GM18867 (cell line): ENCODE data around the gene NLGN1.

Experiments used
- ATAC-seq: cut with Tn5 transposase; IDR thresholded peaks from one replicate; pipeline ENCODE4 v1.9.1; 2021; ENCODE audit warnings: mild to moderate bottlenecking, moderate library complexity; ENCODE audit not compliant: unreplicated experiment

NLGN1 gene

GRCh38 chr3:174060431-174060830, 662.9 kb downstream of the NLGN1 start:
- ATAC-seq, result no peak

GRCh38 chr3:174061162-174061561, 663.6 kb downstream of the NLGN1 start:
- no peak for ATAC-seq

GRCh38 chr3:174061731-174062130, 664.2 kb downstream of the NLGN1 start:
- ATAC-seq, result no peak

- no peak for ATAC-seq
Measured at GRCh38 chr3:174062923-174063322, 665.4 kb downstream of the NLGN1 start.

- ATAC-seq, result no peak
Measured at GRCh38 chr3:174068035-174068434, 670.5 kb downstream of the NLGN1 start.

- no peak for ATAC-seq
Measured at GRCh38 chr3:174072675-174073074, 675.1 kb downstream of the NLGN1 start.

GRCh38 chr3:174083706-174084105, 686.2 kb downstream of the NLGN1 start:
- no peak for ATAC-seq

- ATAC-seq, result no peak
Measured at GRCh38 chr3:174089592-174089991, 692.0 kb downstream of the NLGN1 start.

GRCh38 chr3:174094669-174095068, 697.1 kb downstream of the NLGN1 start:
- ATAC-seq, result no peak

GRCh38 chr3:174097686-174098085, 700.1 kb downstream of the NLGN1 start:
- no peak for ATAC-seq

- ATAC-seq, result no peak
Measured at GRCh38 chr3:174098746-174099145, 701.2 kb downstream of the NLGN1 start.

GRCh38 chr3:174099724-174100123, 702.2 kb downstream of the NLGN1 start:
- ATAC-seq, result no peak

- ATAC-seq, result no peak
Measured at GRCh38 chr3:174100744-174101143, 703.2 kb downstream of the NLGN1 start.

- peak; percentile 92 for ATAC-seq
Measured at GRCh38 chr3:174101244-174101643, 703.7 kb downstream of the NLGN1 start.

GRCh38 chr3:174102274-174102673, 704.7 kb downstream of the NLGN1 start:
- no peak for ATAC-seq

GRCh38 chr3:174102866-174103265, 705.3 kb downstream of the NLGN1 start:
- no peak for ATAC-seq

- ATAC-seq, result peak; percentile 50
Measured at GRCh38 chr3:174110761-174111160, 713.2 kb downstream of the NLGN1 start.

- ATAC-seq, result no peak
Measured at GRCh38 chr3:174111776-174112175, 714.2 kb downstream of the NLGN1 start.

- no peak for ATAC-seq
Measured at GRCh38 chr3:174116421-174116820, 718.9 kb downstream of the NLGN1 start.

- ATAC-seq, result no peak
Measured at GRCh38 chr3:174120997-174121396, 723.5 kb downstream of the NLGN1 start.

GRCh38 chr3:174122411-174122810, 724.9 kb downstream of the NLGN1 start:
- no peak for ATAC-seq

- ATAC-seq, result no peak
Measured at GRCh38 chr3:174125267-174125824, 727.8 kb downstream of the NLGN1 start.

GRCh38 chr3:174126990-174127758, 729.6 kb downstream of the NLGN1 start:
- no peak for ATAC-seq
